Pulmonary artery endothelial cell (primary cell): Measurements from ENCODE around the gene ARID3C. TPM values are rescaled to one million over a fixed set of nuclear protein-coding genes. Genes with fewer than 3 reads are reported as not detected.
A peak's percentile ranks its signal among the peaks of the same experiment; 100 is the strongest.

ENCODE experiments used
- DNase-seq: peaks from one replicate; pipeline ENCODE4 v3.0.0-alpha.2; 2011; ENCODE audit warnings: low read depth, low spot score
- total RNA-seq: library from RNA; depleted of rRNA; stranded (reverse); fragments of >200 nt; gene quantifications from 2 replicates; pipeline ENCODE4 v1.2.3, GENCODE V29; 2014

ARID3C gene
- 0.07 and 0.13 TPM in 2 replicates for total RNA-seq

GRCh38 chr9:34628656-34629490 is at the start of gene ARID3C:
TSS of gene ARID3C (minus strand) at chr9:34629066. CDS start at chr9:34628014, 1,052 bp downstream.
- DNase-seq, result no peak

GRCh38 chr9:34675869-34676268 is 47.0 kb upstream of the ARID3C start:
- no peak for DNase-seq

DNA sequence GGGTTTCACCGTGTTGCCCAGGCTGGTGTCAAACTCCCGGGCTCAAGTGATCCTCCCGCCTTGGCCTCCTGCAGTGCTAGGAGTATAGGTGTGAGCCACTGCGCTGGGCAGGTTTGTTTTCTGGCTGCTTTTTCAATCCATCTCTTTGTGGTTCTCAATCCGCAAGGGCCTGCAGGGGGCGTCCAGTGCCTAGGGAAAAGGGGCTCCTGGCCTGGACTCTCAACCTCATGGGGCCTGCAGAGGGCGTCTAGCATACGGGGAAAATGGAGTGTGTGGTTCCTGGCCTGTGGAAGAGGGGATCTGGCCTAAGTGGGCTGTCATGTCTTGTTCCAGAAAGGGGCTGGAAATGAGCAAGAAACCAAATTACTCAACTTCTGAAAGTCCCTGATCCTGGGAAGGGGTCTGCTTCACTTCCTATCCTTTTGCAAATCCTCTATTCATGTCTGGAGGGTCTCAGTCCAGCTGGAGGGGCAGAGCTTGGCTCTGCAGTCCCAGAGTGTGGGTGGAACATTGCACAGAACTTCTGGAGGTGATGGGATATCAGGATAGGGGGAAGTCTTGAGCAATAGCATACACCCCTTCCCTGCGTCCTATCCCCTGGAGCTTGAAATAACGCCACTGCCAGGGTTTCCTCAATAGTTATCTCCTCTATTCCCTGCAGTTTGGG is 46.3 kb upstream of the ARID3C start:
- DNase-seq, result peak; percentile 33

DNA sequence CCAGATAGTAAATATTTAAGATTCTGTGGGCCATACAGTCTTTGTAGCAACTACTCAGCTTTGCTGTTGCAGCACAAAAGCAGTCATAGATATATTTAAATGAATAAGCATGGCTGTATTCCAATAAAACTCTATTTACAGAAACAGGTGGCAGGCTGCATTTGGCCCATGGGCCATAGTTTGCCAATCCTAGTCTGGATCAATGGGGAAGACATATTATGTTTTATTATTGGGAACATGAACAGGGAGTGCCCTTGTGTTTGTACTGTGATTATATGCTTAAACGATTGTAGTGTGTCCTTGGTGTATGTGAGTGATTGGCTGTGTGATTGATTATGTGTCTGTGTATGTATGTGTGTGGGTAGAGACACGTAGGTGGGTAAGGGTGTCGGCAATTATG is 45.6 kb upstream of the ARID3C start:
- no peak for DNase-seq

GRCh38 chr9:34671307-34671706 is 42.4 kb upstream of the ARID3C start:
- DNase-seq, result no peak

- no peak for DNase-seq
Observed at GRCh38 chr9:34669809-34670562, 41.1 kb upstream of the ARID3C start.

- peak; percentile 66 for DNase-seq
Observed at GRCh38 chr9:34665381-34666250, 36.8 kb upstream of the ARID3C start.

DNA sequence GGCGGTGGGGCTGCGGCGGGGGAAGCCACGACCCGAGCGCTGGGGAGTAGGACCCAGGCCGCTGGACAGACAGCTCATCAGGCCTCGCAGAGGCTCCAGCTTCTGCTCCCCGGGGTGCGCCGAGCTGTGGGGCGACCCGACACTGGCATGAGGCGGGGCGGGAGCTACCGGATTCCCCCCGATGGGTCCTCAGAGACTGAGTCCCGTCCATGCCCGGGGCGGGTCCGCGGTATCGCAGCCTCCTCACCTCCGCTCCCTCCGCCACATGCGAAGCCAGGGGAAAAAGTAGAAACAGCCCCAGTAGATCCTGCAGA is 36.2 kb upstream of the ARID3C start:
- DNase-seq, result no peak

GRCh38 chr9:34664281-34665066 is 35.6 kb upstream of the ARID3C start:
- peak; percentile 22 for DNase-seq

GRCh38 chr9:34663303-34663605 is 34.4 kb upstream of the ARID3C start:
- DNase-seq, result no peak

- no peak for DNase-seq
Observed at GRCh38 chr9:34662526-34663302, 33.8 kb upstream of the ARID3C start, which contains the start of gene CCL27. TSS of gene CCL27 (minus strand) at chr9:34662657. CDS start at chr9:34662633, 24 bp downstream.

DNA sequence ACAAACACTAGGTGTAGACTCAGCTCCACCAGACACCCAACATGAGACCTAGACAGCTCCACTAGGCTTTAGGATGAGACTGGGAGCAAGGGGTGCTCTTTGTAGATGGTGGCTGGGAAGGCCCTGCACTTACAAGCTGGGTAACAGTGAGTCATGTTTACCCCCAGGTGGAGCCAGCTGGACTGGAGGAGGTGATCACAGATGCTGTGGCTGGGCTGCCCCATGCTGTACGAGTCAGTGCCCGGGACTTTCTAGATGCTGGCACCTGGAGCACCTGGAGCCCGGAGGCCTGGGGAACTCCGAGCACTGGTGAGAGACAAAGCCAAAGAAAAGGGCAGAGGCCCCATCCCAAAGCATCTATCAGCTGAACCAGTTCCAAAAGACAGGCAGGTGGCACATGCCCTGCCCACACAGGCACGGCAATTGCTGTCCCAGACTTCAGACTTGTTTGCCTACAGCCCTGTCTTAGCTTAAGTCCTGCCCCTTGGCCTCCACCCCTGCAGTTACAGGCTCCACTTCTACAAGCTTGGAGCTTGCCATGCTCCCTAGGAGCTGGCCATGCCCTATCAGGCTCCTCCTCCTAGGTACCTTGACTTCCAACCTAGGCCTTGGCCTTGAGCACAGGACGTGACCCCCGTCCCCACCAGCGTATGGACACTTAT is 30.9 kb upstream of the ARID3C start:
- DNase-seq, result no peak

DNA sequence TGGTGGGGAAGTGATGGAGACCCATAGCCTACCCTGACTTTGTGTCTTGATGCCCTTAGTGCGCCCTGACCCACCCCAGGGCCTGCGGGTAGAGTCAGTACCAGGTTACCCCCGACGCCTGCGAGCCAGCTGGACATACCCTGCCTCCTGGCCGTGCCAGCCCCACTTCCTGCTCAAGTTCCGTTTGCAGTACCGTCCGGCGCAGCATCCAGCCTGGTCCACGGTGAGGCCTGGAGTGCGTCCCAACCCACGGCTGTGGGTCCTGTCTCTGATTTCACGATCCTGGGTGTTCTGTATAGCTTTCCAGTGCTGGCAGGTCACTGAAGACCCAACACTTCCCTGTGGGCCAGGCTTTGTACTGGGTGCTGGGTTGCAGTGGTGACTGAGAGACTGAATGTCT is 29.6 kb upstream of the ARID3C start:
- no peak for DNase-seq

- no peak for DNase-seq
Observed at GRCh38 chr9:34656992-34657391, 28.1 kb upstream of the ARID3C start.

DNA sequence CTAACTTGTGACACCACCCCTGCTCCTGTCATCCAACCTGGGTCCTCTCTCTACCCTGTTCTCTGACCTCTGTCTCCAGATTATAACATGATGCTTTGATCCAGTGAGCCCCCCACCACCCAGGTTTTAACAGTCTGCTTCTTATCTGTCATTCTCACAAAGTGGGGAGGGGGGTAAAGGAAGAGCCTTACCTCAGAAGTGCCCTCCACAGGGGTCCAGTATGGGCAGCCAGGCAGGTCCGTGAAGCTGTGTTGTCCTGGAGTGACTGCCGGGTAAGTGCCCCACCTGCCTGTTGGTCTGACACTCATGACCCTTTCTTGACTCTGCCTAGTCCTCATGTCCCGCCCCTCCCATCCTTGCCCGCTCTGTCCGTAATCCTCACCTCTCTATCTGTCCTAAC is 26.5 kb upstream of the ARID3C start:
- no peak for DNase-seq

- no peak for DNase-seq
Observed at GRCh38 chr9:34654323-34655051, 25.6 kb upstream of the ARID3C start.

GRCh38 chr9:34653151-34654072 is 24.5 kb upstream of the ARID3C start:
- no peak for DNase-seq
